GM23338 (cell line): ENCODE data around the gene RELN.

Source experiments
- CREB1 ChIP-seq: fragments of 250-450 bp; sonication (Bioruptor Pico); IDR thresholded peaks from 2 replicates; pipeline ENCODE4 v1.5.0; 2020; ENCODE audit warnings: low read depth, mild to moderate bottlenecking, moderate library complexity
- CTCF ChIP-seq, 2 experiments: fragments of 200-600 bp in 1 of 2; sonication (generic) in 1 of 2; conservative IDR thresholded peaks; 2 replicates each; pipeline versions ENCODE4 v1.5.1 to v1.6.1; 2016 to 2017; ENCODE audit warnings: antibody characterized with exemption in 2 of 2, low read depth in 2 of 2, mild to moderate bottlenecking in 2 of 2, moderate library complexity in 1 of 2
- EZH2 ChIP-seq: fragments of 200-600 bp; sonication (generic); IDR thresholded peaks from one replicate; pipeline ENCODE4 v1.8.0; 2017; ENCODE audit warnings: antibody characterized with exemption, mild to moderate bottlenecking, low read depth; ENCODE audit not compliant: unreplicated experiment
- EZH2phosphoT487 ChIP-seq: fragments of 200-600 bp; sonication (generic); IDR thresholded peaks from one replicate; pipeline ENCODE4 v1.8.1; 2018; ENCODE audit warnings: antibody characterized with exemption; ENCODE audit not compliant: unreplicated experiment
- POLR2AphosphoS5 ChIP-seq: IDR thresholded peaks from 2 replicates; pipeline ENCODE4 v1.6.1; 2016; ENCODE audit warnings: antibody characterized with exemption, low read depth
- TF ChIP-seq, protein P1 (sequence below): IDR thresholded peaks from 2 replicates; pipeline ENCODE4 v1.6.1; 2016; ENCODE audit warnings: antibody characterized with exemption

DNA sequence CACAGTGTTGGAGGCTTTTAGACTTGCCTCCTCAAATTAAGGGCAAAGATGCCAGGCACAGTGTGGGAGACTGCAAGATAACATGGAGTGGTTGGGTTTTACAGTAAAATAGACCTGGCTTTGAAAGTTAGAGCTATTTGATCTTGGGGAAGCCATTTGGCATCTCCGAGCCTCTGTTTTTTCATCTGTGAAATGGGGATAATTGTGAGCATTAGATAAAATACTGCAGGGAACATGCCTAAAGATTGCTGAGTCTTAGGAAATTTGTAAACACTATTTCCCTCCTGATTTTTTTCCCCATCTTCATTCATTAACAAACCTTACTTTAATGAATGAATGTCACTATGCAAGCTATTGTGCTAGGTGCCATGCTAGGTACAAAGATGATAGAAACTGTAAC, 302.2 kb downstream of the RELN start:
- TF ChIP-seq EZH2 (no peak), POLR2AphosphoS5 (no peak), CTCF (conservative IDR thresholded peaks at IDR 0.05; ENCODE audit: low read depth in 2 of 2) (no peak), CREB1 (no peak), EZH2phosphoT487 (no peak)
- TF ChIP-seq, protein P1, sequence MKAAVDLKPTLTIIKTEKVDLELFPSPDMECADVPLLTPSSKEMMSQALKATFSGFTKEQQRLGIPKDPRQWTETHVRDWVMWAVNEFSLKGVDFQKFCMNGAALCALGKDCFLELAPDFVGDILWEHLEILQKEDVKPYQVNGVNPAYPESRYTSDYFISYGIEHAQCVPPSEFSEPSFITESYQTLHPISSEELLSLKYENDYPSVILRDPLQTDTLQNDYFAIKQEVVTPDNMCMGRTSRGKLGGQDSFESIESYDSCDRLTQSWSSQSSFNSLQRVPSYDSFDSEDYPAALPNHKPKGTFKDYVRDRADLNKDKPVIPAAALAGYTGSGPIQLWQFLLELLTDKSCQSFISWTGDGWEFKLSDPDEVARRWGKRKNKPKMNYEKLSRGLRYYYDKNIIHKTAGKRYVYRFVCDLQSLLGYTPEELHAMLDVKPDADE: no peak
